Measurements from ENCODE around the gene MMP20. TPM values are rescaled to one million over a fixed set of nuclear protein-coding genes. Genes with fewer than 3 reads are reported as not detected.

Gene MMP20
- total and polyA plus RNA-seq, 2 experiments from 2014 or later: not detected

DNA sequence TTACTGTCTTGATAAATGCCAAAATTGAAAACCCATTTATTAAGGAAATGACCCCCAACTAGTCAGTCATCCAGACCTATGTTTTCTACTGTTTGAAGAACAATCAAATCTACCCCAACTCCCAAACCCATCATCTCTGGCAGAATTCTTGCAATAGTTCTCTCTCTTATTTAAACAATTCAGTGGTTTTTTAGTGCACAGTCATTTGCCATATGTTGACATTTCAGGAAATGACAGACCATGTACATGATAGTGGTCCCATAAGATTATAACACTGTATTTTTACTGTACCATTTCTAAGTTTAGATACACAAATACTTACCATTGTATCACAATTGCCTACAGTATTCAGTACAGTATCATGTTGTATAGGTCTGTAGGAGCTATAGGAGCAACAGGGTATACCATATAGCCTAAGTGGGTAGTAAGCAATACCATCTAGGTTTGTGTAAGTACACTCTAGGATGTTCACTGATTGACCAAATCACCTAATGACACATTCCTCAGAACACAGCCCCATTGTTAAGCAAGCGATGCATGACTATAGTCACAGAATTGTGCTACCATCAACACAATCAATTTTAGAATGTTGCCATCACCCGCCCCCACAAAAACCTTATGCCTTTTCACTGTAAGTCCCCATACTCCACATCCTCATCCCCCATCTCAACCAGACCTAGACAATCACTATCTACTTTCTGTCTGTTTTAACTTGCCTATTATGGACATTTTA lies 41.8 kb downstream of the MMP20 start (continued):
- TF ChIP-seq, protein P1, sequence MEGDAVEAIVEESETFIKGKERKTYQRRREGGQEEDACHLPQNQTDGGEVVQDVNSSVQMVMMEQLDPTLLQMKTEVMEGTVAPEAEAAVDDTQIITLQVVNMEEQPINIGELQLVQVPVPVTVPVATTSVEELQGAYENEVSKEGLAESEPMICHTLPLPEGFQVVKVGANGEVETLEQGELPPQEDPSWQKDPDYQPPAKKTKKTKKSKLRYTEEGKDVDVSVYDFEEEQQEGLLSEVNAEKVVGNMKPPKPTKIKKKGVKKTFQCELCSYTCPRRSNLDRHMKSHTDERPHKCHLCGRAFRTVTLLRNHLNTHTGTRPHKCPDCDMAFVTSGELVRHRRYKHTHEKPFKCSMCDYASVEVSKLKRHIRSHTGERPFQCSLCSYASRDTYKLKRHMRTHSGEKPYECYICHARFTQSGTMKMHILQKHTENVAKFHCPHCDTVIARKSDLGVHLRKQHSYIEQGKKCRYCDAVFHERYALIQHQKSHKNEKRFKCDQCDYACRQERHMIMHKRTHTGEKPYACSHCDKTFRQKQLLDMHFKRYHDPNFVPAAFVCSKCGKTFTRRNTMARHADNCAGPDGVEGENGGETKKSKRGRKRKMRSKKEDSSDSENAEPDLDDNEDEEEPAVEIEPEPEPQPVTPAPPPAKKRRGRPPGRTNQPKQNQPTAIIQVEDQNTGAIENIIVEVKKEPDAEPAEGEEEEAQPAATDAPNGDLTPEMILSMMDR (conservative IDR thresholded peaks at IDR 0.05; ENCODE audit: low read depth in 2 of 2): no peak
- TF ChIP-seq STAT1 (IDR thresholded peaks at IDR 0.05; ENCODE audit: unreplicated experiment) (no peak), CREB1 (CRISPR knock-in tag; IDR thresholded peaks at IDR 0.05; ENCODE audit: low read depth) (no peak), ZNF331 (CRISPR knock-in tag; IDR thresholded peaks at IDR 0.05; ENCODE audit: low read depth) (no peak), JUNB (IDR thresholded peaks at IDR 0.05; ENCODE audit: unreplicated experiment) (no peak)
- TF ChIP-seq, protein P2, sequence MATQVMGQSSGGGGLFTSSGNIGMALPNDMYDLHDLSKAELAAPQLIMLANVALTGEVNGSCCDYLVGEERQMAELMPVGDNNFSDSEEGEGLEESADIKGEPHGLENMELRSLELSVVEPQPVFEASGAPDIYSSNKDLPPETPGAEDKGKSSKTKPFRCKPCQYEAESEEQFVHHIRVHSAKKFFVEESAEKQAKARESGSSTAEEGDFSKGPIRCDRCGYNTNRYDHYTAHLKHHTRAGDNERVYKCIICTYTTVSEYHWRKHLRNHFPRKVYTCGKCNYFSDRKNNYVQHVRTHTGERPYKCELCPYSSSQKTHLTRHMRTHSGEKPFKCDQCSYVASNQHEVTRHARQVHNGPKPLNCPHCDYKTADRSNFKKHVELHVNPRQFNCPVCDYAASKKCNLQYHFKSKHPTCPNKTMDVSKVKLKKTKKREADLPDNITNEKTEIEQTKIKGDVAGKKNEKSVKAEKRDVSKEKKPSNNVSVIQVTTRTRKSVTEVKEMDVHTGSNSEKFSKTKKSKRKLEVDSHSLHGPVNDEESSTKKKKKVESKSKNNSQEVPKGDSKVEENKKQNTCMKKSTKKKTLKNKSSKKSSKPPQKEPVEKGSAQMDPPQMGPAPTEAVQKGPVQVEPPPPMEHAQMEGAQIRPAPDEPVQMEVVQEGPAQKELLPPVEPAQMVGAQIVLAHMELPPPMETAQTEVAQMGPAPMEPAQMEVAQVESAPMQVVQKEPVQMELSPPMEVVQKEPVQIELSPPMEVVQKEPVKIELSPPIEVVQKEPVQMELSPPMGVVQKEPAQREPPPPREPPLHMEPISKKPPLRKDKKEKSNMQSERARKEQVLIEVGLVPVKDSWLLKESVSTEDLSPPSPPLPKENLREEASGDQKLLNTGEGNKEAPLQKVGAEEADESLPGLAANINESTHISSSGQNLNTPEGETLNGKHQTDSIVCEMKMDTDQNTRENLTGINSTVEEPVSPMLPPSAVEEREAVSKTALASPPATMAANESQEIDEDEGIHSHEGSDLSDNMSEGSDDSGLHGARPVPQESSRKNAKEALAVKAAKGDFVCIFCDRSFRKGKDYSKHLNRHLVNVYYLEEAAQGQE (IDR thresholded peaks at IDR 0.05; ENCODE audit: unreplicated experiment): no peak

DNA sequence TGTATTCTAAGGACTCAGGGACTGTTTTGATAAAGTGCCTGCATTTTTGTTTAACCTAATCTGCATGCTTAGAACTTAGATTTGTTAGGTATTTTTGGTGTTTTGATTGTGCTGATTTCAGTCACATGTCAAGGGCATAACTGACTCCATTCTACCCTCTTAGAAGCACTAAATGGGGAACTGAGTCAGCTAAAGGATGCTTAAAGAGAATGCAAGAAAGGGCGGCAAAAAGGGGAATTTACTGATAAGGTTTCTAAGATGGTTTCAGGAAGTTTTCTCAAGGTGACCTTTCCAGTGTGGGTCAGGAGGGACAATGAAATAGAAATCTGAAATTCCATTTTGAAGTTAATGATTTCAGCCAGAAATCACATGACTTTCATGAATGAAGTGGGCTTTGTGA lies 43.0 kb downstream of the MMP20 start:
- Histone ChIP-seq H4K20me1 (replicated peaks; ENCODE audit: insufficient read depth) (no peaks in the 10 kb centered on the region), H3K27ac (ENCODE audit: low read depth) (no peak overlapping the region), H2AFZ (no peak overlapping the region), H3K4me2 (no peak overlapping the region), H3K27me3 (ENCODE audit: insufficient read depth) (no peaks in the 10 kb centered on the region), H3K79me2 (replicated peaks; ENCODE audit: insufficient read depth) (no peaks in the 10 kb centered on the region), H3F3A (replicated peaks; ENCODE audit: low read depth) (no peaks in the 10 kb centered on the region), H3K9me2 (ENCODE audit: insufficient read depth) (no peaks in the 10 kb centered on the region), H3K4me3 (no peak overlapping the region), H3K36me3 (ENCODE audit: insufficient read depth) (no peaks in the 10 kb centered on the region), H3K4me1 (ENCODE audit: insufficient read depth) (no peaks in the 10 kb centered on the region)
- no peaks in the 10 kb centered on the region for H3K9me3 Mint-ChIP-seq
- no peak for ATAC-seq
- no peak overlapping the region for H3K27ac Mint-ChIP-seq
- no peak for DNase-seq (ENCODE audit: low spot score)
- no peaks in the 10 kb centered on the region for H3K4me1 Mint-ChIP-seq
- H3K36me3 Mint-ChIP-seq (ENCODE audit: low read depth): no peaks in the 10 kb centered on the region
- no peak overlapping the region for H3K4me3 Mint-ChIP-seq
- no peaks in the 10 kb centered on the region for H3K27me3 Mint-ChIP-seq (ENCODE audit: insufficient read depth, low read depth, poor library complexity)
- TF ChIP-seq ZNF331 (CRISPR knock-in tag; IDR thresholded peaks at IDR 0.05; ENCODE audit: low read depth) (no peak), ETS1 (IDR thresholded peaks at IDR 0.05) (no peak), EZH2 (IDR thresholded peaks at IDR 0.05; ENCODE audit: low read depth, unreplicated experiment) (no peak)
- TF ChIP-seq, protein P1 (conservative IDR thresholded peaks at IDR 0.05; ENCODE audit: low read depth in 2 of 2): no peak
